Stimulated activated CD8-positive, alpha-beta memory T cell treated with anti-CD3 and anti-CD28 coated beads, Interleukin-12 subunit alpha, Interleukin-12 subunit beta, amount 100 ng/mL, for 4 hours (primary cell): ENCODE results near the gene C19orf33.
A peak's percentile ranks its signal among the peaks of the same experiment; 100 is the strongest.

ENCODE experiments used
- DNase-seq: peaks from one replicate; pipeline ENCODE4 v3.0.0-alpha.2; 2020; ENCODE audit warnings: low read depth

Gene C19orf33

DNA sequence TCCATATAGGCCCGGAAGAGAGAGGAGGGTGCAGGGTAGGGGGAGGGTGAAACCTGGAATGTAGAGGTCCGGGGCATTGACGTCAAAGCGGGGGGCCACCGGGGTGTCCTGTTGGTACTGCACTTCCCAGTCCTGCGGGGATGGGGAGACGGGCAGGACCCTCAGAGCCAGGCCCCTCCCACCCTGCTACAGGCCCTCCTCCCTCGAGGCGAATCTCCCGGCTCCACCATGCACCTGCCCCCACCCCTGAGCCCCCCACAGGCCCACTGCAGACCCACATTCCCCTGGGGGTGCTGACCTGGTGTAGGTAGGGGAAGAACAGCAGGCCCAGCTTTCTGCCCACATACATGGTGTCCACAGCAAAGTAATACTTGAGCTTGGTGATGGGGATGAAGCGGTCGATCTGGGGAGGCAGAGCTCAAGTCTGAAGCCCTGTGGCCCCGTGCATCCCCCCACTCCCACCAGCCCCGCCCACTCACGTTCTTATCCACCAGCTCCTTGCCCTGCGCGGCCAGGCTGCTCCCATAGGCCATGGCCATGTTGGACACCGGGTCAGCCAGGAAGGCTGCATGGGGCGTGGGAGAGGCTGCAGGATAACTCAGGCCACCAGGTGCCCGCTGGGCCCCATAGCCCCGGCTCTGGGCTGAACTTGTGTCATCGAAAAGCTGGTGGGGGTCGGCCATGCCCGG, 5.0 kb downstream of the C19orf33 start:
- no peak for DNase-seq

DNA sequence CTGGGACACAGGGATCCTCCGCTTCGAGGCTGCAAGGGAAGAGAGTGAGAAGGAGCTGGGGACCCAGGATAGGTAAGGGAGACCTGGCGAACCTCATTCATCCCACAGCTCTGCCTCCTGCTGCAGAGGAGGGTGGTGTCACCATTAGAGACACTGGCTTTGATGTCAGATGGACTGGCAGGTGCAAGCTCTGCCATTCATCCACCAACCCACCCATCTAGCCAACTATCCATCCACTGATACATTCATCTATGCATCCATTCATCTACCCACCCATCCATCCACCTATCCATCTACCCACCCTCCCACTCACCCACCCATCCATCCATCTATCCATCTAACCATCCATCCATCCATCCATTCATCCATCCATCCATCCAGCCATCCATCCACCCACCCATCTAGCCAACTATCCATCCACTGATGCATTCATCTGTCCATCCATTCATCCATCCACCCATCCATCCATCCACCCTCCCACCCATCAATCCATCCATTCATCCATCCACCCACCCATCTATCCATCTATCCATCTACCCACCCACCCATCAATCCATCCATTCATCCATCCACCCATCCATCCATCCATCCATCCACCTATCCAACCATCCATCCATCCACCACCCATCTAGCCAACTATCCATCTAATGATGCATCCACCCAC, 5.7 kb downstream of the C19orf33 start:
- no peak for DNase-seq

- no peak for DNase-seq
Observed at GRCh38 chr19:38310279-38310670, 6.2 kb downstream of the C19orf33 start.

DNA sequence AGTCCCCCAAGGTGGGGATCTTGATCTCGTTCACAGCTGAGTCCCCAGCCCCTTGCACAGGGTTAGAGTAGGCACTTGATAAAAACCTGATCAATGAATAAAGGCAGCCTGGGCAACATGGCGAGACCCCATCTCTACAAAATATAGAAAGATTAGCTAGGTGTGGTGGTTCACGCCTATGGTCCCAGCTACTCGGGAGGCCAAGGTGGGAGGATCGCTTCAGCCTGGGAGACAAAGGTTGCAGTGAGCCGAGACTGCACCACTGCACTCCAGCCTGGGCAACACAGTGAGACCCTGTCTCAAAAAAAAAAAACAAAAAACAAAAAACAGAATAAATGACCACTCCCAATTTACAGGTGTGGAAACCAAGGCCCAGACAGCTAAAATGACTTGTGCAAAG, 6.9 kb downstream of the C19orf33 start:
- DNase-seq = no peak

DNA sequence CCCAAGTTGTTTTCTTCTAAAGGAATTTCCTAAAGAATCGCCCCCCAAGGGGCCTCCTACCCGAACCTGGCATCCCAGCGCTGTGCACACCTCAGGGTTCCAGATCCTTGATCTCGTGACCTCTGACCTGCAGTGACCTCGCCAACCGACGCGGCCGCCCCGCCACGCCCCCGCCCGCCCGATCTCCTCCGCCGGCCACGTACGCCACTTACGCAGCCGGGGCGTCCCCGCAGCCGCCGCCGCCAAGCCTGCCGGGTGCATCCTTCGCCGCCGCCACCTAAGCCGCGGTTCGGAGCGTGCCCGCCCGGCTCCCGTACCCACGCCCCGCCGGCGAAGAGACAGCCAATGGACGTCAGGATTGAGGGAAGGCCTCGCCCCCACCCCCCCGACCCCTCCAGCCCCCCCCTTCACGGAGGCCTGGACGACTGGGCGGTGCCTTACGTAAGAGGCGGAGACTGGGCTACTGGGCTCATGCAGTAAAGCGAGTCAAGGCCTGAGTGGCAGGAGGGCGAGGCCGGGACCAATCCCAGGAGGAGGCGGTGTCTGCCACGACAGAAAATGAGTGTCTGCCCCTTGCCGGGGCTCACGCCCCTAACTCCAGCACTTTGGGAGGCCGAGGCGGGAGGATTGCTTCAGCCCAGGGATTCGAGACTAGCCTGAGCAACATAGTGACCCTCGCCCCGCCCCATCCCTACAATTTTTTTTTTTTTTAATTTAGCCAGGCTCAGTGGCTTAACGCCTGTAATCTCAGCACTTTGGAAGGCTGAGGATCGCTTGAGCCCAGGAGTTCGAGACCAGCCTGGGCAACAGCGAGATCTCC, 11.8 kb downstream of the C19orf33 start, which contains the start of gene YIF1B:
YIF1B (minus strand) TSS at position 291 of the 820 bp plus-strand sequence; CDS start at position 261, 30 bp downstream.
- DNase-seq = peak; percentile 90

DNA sequence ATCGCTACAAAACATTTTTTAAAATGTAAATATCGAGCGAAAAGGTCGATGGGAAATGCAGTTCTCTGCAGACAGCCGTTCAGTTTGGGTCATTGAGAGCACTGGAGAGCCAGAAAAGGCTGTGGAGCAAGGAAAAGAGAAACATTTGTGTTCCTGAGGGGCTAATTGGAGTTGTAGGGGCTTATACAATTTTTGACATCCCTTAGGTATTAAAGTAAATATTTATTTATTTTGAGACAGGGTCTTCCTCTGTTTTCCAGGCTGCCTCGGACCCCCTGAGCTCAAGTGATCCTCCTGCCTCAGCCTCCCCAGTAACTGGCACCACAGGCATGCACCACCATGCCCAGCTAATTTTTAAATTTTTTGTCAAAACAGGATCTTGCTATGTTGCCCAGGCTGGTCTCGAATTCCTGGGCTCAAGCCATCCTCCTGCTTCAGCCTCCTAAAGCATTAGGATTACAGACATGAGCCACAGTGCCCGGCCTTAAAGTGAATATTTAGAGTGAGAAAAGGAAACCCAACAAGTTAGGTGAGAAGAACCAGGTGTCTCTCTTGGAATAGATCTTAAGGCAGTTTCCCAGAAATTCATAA, 12.5 kb downstream of the C19orf33 start:
- DNase-seq = no peak

DNA sequence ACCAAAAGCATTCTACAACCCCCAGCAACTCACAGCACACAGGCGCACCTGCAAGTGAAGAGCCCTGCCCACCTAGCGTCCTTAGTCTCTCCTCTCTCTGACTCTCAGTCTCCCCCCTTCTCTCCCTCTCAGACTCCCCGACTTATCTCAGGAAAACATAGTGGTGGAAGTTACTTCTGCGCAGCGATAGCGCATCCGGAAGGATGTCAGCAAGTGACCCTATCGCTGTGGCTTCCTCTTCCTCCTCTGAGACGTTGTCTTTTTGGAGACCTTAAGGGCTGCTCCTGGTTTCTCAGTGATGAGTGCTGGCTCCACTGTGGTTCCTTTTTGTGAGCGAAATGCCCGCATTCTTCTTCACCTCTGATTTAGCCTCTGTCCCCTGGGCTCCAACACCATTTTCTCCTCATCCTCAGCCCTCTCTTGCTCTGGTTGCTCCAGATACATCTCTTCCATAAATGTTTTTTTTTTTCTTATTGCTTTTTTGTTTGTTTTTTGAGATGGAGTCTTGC, 13.1 kb downstream of the C19orf33 start:
- DNase-seq = no peak

GRCh38 chr19:38318660-38319059, 14.6 kb downstream of the C19orf33 start:
- no peak for DNase-seq

- peak; percentile 45 for DNase-seq
Observed at GRCh38 chr19:38319421-38320258, 15.6 kb downstream of the C19orf33 start, which contains the start of gene KCNK6. Gene KCNK6 (plus strand): TSS chr19:38319845. CDS start chr19:38319951, 106 bp downstream.

- DNase-seq = no peak
Observed at GRCh38 chr19:38320969-38321339, 16.9 kb downstream of the C19orf33 start.

GRCh38 chr19:38321646-38322196, 17.7 kb downstream of the C19orf33 start:
- no peak for DNase-seq

- no peak for DNase-seq
Observed at GRCh38 chr19:38323291-38323690, 19.2 kb downstream of the C19orf33 start.

GRCh38 chr19:38324431-38324830, 20.4 kb downstream of the C19orf33 start:
- DNase-seq = no peak

GRCh38 chr19:38326591-38326990, 22.5 kb downstream of the C19orf33 start:
- no peak for DNase-seq

DNA sequence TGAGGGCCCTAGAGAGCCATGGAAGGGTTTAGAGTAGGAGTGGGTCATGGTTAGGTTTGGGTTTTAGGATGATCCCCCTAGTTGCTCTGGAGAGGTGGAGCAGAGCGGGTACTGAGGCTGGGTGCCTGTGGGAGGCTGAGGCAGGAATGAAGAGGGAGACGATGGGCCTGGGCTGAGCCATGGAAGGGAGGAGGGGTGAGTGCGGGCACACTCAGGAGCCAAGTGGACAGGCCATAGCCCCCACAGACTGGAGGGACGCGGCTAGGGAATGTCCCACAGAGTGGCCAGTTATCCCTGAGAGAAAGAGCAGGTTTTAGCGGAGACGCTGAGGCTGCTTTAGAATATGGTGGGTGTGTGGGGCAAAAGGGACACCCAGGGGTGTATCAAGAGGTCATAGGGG, 25.6 kb downstream of the C19orf33 start:
- no peak for DNase-seq

DNA sequence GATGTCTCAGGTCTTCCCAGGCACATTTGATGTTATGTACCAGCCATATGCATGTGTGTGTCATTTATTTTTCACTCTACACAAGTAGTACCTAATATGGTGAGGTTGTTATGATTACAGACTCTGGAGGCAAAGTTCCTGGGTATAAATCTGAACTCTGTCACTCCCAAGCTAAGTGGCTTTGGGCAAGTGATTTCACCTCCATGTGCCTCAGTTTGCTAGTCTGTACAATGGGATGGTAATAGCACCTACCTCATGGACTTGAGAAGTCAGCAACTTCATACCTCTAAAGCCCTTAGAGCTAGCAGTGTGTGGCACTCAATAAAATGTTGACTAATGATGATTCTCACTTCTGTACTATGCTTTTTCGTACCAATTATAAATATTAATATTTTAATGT, 27.7 kb downstream of the C19orf33 start:
- DNase-seq = no peak

GRCh38 chr19:38333245-38333644, 29.2 kb downstream of the C19orf33 start:
- no peak for DNase-seq

GRCh38 chr19:38335949-38336637, 32.0 kb downstream of the C19orf33 start:
- peak; percentile 85 for DNase-seq

DNA sequence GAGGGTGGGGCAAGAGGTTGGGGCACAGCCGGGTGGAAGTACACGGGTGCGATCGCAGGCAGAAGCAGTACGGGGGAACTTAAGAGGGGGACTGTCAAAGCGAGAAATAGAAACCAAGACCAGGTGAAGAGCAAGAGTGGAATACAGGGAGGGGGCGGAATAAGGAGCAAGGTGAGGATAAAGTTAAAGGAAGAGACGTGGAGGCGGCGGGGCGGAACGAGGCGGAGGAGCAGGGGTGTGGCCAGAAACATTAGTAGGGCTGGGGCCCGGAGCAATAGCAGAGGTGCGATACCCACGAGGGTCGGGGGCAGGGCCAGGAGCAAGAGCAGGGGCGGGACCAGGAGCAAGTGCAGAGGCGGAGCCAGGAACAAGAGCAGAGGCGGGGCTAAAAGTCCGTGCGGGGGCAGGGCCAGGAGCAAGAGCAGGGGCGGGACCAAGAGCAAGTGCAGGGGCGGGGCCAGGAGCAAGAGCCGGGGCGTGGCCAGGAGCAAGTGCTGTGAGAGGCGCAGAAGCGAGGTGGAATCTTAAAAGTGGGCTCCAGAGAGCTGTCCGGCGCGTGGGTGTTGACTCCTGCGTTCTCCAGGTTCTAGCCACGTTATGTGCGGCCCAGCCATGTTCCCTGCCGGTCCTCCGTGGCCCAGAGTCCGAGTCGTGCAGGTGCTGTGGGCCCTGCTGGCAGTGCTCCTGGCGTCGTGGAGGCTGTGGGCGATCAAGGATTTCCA, 32.7 kb downstream of the C19orf33 start:
- DNase-seq = peak; percentile 89

GRCh38 chr19:38337360-38337653, 33.3 kb downstream of the C19orf33 start:
- DNase-seq = no peak
